ENCODE measurements around the gene DDX25. TPM values are rescaled to one million over a fixed set of nuclear protein-coding genes. Genes with fewer than 3 reads are reported as not detected.

Gene DDX25
- total and polyA plus RNA-seq, 9 donors, result 0.22 to 0.77 (median 0.35) TPM

GRCh38 chr11:125942771-125943428 is 38.6 kb downstream of the DDX25 start:
- Histone ChIP-seq H3K36me3 (ENCODE audit: control insufficient read depth, insufficient read depth, low read length) (no peaks in the 10 kb centered on the region), H3K27ac (ENCODE audit: low read length) (no peak overlapping the region), H3K4me1 (ENCODE audit: control insufficient read depth, insufficient read depth, low read length) (peaks cover 42% of the 10 kb centered on the region), H3K4me3 (ENCODE audit: low read length) (no peak overlapping the region), H3K27me3 (ENCODE audit: control insufficient read depth, insufficient read depth, low read length) (peaks cover 5% of the 10 kb centered on the region), H3K9me3 (replicated peaks; ENCODE audit: control insufficient read depth, low read depth, low read length) (no peaks in the 10 kb centered on the region)
- 78% methylated on average over 9 of the region's 12 CpGs for WGBS (ENCODE audit: insufficient coverage)
- DNase-seq, result no peak

DNA sequence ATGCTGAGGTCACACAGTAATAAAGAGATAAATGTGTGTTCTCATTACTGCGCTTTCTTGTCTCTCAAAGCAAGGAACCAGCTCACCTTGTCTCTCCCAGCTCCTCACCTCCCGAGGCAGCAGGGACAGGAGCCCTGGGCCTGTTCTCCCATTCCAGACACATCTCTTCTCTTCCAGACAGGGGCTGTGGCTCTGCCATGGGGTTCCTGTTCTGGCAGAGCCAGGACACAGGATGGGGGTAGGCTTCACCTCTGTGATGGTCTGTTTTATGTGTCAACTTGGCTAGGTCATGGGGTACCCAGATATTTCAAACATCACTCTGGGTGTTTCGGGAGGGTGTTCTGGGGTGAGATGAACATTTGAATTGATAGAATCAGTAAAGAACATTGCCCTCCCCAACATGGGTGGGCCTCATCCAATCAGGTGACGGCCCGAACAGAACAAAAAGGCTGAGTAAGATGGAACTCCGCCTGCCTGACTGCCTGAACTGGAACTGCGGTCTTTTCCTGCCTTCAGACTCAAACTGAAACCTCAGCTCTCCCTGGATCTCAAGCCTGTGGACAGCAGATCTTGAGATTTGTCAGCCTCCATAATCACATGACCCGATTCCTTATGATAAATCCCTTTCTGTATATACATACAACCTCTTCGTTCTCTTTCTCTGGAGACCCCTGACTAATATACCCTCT is 39.5 kb downstream of the DDX25 start:
- DNase-seq, result no peak
- Histone ChIP-seq H3K4me1 (ENCODE audit: control insufficient read depth, insufficient read depth, low read length) (peaks cover 36% of the 10 kb centered on the region), H3K9me3 (replicated peaks; ENCODE audit: control insufficient read depth, low read depth, low read length) (no peaks in the 10 kb centered on the region), H3K36me3 (ENCODE audit: control insufficient read depth, insufficient read depth, low read length) (no peaks in the 10 kb centered on the region), H3K27ac (ENCODE audit: low read length) (no peak overlapping the region), H3K27me3 (ENCODE audit: control insufficient read depth, insufficient read depth, low read length) (peaks cover 5% of the 10 kb centered on the region), H3K4me3 (ENCODE audit: low read length) (no peak overlapping the region)
- WGBS (ENCODE audit: insufficient coverage), result 80% methylated on average over 5 of the region's 9 CpGs

GRCh38 chr11:125944350-125945010 is 40.2 kb downstream of the DDX25 start:
- 75% methylated on average over 5 of the region's 13 CpGs for WGBS (ENCODE audit: insufficient coverage)
- Histone ChIP-seq H3K27ac (ENCODE audit: low read length) (no peak overlapping the region), H3K4me1 (ENCODE audit: control insufficient read depth, insufficient read depth, low read length) (peaks cover 29% of the 10 kb centered on the region), H3K27me3 (ENCODE audit: control insufficient read depth, insufficient read depth, low read length) (peaks cover 5% of the 10 kb centered on the region), H3K4me3 (ENCODE audit: low read length) (no peak overlapping the region), H3K36me3 (ENCODE audit: control insufficient read depth, insufficient read depth, low read length) (no peaks in the 10 kb centered on the region), H3K9me3 (replicated peaks; ENCODE audit: control insufficient read depth, low read depth, low read length) (no peaks in the 10 kb centered on the region)
- DNase-seq, result no peak

DNA sequence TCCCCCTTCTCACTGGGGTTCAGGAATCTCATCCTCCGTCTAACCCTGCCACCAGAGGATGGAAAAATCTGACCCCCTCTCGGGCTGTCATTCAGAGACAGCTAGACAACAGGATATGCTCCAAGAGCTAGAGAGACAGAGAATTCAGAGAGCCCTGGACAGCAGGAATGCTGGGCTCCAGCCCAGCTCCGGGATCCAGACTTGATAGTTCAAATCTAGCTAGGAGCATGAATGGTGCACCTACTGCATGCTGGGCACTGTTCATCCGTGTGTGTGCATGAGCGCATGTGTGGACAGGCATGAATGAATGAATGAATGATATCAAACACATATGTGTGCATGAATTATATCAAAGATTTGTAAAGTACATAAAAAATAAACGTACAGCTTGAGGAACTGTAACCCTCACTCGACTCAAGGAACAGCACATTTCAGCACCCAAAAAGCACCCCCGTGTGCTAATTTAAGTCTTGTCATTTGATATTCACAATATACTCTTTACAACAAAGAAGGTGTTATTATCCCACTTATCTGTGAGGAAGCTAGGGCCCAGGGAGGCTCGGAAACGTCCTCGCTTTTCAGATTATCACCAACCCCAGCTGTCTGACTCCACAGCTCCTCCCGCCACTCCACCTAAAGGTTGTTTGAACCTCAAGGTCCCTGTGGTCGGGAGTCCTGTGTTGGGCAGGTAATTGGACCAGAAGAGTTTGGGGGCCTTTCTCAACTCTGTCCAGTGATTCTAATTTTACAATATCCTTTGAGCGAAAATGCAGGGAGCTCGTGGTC is 40.9 kb downstream of the DDX25 start:
- H3K27me3 ChIP-seq (ENCODE audit: control insufficient read depth, insufficient read depth, low read length), result peaks cover 5% of the 10 kb centered on the region
- WGBS (ENCODE audit: insufficient coverage), result 48% methylated on average over 3 of the region's 15 CpGs
- no peak overlapping the region for H3K4me3 ChIP-seq (ENCODE audit: low read length)
- no peak overlapping the region for H3K27ac ChIP-seq (ENCODE audit: low read length)
- H3K4me1 ChIP-seq (ENCODE audit: control insufficient read depth, insufficient read depth, low read length), result peaks cover 27% of the 10 kb centered on the region
- no peak for DNase-seq
- H3K9me3 ChIP-seq (replicated peaks; ENCODE audit: control insufficient read depth, low read depth, low read length), result no peaks in the 10 kb centered on the region
- H3K36me3 ChIP-seq (ENCODE audit: control insufficient read depth, insufficient read depth, low read length), result no peaks in the 10 kb centered on the region

DNA sequence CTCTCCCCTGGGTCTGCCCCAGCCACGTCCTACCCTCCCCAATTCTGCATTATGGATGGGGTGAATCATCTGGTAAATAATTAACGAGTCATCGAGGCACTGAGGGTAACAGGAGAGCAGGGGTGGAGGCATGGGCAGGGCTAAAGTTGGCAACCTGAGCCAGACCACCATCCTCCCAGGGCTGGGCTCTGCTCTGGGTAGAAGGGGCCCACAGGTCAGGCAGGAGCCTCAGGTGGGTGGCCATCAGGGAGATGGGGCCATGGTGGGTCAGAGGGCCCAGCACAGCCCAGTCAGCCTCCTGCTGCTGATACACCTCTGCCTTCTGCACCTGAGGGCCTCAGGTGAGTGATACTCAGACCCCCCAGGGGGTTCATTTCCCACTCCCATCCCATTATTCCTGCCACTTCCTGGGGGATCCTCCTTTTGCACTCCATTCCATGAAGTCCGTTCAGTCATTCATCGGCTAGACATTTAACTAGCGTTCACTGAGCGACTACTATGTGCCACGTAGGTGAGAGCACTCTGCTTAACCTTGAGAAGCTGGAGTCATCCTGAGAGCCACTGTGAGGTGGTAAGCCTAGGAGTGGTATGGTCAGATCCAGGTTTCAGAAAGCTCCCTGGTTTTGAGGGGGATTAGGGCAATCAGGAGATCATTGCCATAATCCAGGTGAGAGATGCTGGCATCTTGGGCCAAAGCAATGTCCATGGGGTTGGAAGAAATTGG is 41.7 kb downstream of the DDX25 start, which contains the start of gene VSIG10L2:
VSIG10L2 (plus strand) TSS at position 248 of the 724 bp plus-strand sequence; CDS start at position 260, 12 bp downstream.
- no peaks in the 10 kb centered on the region for H3K36me3 ChIP-seq (ENCODE audit: control insufficient read depth, insufficient read depth, low read length)
- WGBS (ENCODE audit: insufficient coverage), result 100% methylated on average over 5 of the region's 8 CpGs
- H3K4me1 ChIP-seq (ENCODE audit: control insufficient read depth, insufficient read depth, low read length), result peaks cover 32% of the 10 kb centered on the region
- DNase-seq, result no peak
- H3K27ac ChIP-seq (ENCODE audit: low read length), result no peak within 1 kb of the TSS
- no peaks in the 10 kb centered on the region for H3K9me3 ChIP-seq (replicated peaks; ENCODE audit: control insufficient read depth, low read depth, low read length)
- H3K27me3 ChIP-seq (ENCODE audit: control insufficient read depth, insufficient read depth, low read length), result peaks cover 5% of the 10 kb centered on the region
- no peak within 1 kb of the TSS for H3K4me3 ChIP-seq (ENCODE audit: low read length)

GRCh38 chr11:125946712-125947418 is 42.6 kb downstream of the DDX25 start:
- Histone ChIP-seq H3K36me3 (ENCODE audit: control insufficient read depth, insufficient read depth, low read length) (no peaks in the 10 kb centered on the region), H3K27ac (ENCODE audit: low read length) (no peak overlapping the region), H3K4me1 (ENCODE audit: control insufficient read depth, insufficient read depth, low read length) (peaks cover 30% of the 10 kb centered on the region), H3K4me3 (ENCODE audit: low read length) (no peak overlapping the region), H3K9me3 (replicated peaks; ENCODE audit: control insufficient read depth, low read depth, low read length) (no peaks in the 10 kb centered on the region), H3K27me3 (ENCODE audit: control insufficient read depth, insufficient read depth, low read length) (peaks cover 6% of the 10 kb centered on the region)
- WGBS (ENCODE audit: insufficient coverage), result 83% methylated on average over 8 of the region's 14 CpGs
- DNase-seq, result no peak

DNA sequence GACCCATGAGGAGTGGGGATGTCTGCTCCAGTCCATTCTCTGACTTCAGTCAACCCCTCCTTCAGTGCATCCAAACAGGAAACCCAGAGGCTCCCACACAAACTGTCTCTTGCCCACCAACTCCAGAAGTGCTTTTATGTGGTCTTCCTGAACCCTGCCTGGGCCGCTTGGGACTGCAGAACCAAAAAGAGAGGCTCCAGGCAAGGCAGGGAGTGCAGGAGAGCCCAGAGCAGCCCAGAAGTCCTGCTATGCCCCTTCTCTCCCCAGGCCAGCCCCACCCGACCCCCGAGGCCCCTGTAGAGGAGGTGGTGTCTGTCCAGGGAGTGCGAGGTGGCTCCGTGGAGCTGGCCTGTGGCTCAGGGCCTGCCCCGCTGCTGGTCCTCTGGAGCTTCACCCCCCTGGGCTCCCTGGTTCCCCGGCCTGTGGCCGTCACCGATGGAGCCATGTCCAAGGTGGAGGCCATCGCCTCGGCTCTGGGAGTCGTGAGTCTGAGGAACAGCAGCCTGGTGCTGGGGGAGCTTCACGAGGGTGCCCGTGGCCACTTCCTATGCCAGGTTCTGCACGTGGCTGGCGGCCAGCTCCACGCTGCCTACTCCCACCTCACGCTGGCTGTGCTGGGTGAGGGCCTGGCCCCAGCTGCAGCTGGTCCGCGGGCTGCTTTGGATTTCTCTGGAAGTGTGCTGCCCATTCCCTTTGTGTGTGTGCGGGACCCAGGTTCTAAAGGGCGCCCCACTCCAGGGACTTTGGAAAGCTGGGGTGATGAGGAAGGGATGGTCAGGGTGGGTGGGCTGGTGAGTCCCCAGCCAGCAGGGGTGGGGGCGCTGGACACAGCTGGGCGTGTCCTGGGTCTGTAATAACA is 43.3 kb downstream of the DDX25 start:
- no peaks in the 10 kb centered on the region for H3K36me3 ChIP-seq (ENCODE audit: control insufficient read depth, insufficient read depth, low read length)
- H3K4me1 ChIP-seq (ENCODE audit: control insufficient read depth, insufficient read depth, low read length), result peaks cover 26% of the 10 kb centered on the region
- DNase-seq, result no peak
- WGBS (ENCODE audit: insufficient coverage), result 84% methylated on average over 16 of the region's 24 CpGs
- no peak overlapping the region for H3K4me3 ChIP-seq (ENCODE audit: low read length)
- H3K9me3 ChIP-seq (replicated peaks; ENCODE audit: control insufficient read depth, low read depth, low read length), result no peaks in the 10 kb centered on the region
- peaks cover 6% of the 10 kb centered on the region for H3K27me3 ChIP-seq (ENCODE audit: control insufficient read depth, insufficient read depth, low read length)
- no peak overlapping the region for H3K27ac ChIP-seq (ENCODE audit: low read length)

DNA sequence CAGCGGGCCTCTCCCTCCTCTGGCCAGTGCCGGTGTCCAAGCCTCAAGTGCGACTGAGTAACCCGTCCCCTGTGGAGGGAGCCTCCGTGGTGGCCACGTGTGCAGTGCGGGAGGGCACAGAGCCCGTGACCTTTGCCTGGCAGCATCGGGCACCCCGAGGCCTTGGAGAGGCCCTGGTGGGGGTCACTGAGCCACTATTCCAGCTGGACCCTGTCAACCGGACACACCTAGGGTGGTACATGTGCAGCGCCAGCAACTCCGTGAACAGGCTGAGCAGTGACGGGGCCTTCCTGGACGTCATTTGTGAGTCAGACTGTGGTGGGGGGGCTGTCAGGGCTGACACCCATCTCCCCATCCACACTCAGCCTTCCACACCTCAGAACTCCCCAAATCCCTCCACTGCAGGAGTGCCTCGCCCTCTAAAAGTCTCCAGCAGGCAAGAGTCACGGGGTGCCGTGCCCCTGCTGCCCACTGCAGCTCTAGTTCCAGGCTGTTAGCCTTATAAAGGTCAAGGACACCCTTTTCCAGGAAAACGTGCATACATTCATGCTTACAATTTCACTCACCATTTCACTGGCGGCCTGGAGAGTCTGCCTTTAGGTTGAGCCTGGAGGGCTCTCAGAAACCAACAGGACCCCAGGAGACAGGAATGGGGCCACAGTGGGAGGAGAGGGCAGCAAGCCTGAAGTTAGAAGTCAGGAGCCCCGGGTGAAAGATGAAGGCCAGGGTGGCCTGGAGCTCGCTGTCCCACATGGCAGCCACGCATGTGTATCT is 44.2 kb downstream of the DDX25 start:
- H3K4me3 ChIP-seq (ENCODE audit: low read length), result no peak overlapping the region
- DNase-seq, result no peak
- no peaks in the 10 kb centered on the region for H3K9me3 ChIP-seq (replicated peaks; ENCODE audit: control insufficient read depth, low read depth, low read length)
- no peaks in the 10 kb centered on the region for H3K36me3 ChIP-seq (ENCODE audit: control insufficient read depth, insufficient read depth, low read length)
- peaks cover 6% of the 10 kb centered on the region for H3K27me3 ChIP-seq (ENCODE audit: control insufficient read depth, insufficient read depth, low read length)
- peaks cover 28% of the 10 kb centered on the region for H3K4me1 ChIP-seq (ENCODE audit: control insufficient read depth, insufficient read depth, low read length)
- no peak overlapping the region for H3K27ac ChIP-seq (ENCODE audit: low read length)
- WGBS (ENCODE audit: insufficient coverage), result 79% methylated on average over 18 of the region's 23 CpGs
